ENCODE results near the gene TACR2.

TACR2 gene

DNA sequence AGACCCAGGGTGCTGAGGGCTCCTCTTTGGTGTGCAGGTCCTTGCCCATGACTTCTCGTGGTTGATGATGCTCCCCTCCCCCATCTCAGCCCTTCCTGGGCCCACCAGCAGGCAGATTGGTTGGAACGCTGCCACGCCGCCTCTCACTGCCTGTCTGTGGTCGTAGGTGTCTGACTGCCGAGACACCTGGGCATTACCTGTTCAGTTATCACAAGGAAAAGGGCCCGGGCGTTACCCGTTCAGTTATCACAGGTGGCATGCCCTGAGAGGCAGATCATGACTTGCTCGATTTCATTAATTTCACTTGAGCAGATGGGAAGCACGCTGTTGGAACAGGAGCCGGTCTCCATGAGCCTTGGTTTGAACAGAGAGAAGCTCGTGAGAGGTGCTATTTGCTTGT, 42.5 kb downstream of the TACR2 start:
- Histone ChIP-seq H3K9me3 (ENCODE audit: insufficient read depth, low read length) (no peaks in the 10 kb centered on the region), H3K27me3 (ENCODE audit: low read length) (no peaks in the 10 kb centered on the region), H3K4me2 (ENCODE audit: low read depth, low read length, poor library complexity, severe bottlenecking) (no peak overlapping the region), H3K27ac (ENCODE audit: low read depth, low read length) (no peak overlapping the region), H2AFZ (ENCODE audit: low read depth, low read length, severe bottlenecking) (no peak overlapping the region), H4K20me1 (ENCODE audit: low read depth, low read length) (no peaks in the 10 kb centered on the region), H3K4me3 (ENCODE audit: insufficient read depth, low read length, poor library complexity, severe bottlenecking) (no peak overlapping the region), H3K9me2 (replicated peaks; ENCODE audit: insufficient read depth, low read length) (no peaks in the 10 kb centered on the region), H3F3A (ENCODE audit: insufficient read depth) (no peaks in the 10 kb centered on the region), H3K36me3 (ENCODE audit: low read length) (peaks cover 6% of the 10 kb centered on the region), H3K9ac (ENCODE audit: low read length) (no peak overlapping the region), H3K79me2 (ENCODE audit: insufficient read depth, low read length) (no peaks in the 10 kb centered on the region)
- TF ChIP-seq CTCF (IDR thresholded peaks at IDR 0.05; ENCODE audit: insufficient read depth, low read length, poor library complexity, severe bottlenecking), result no peak
- no peak for TF ChIP-seq EZH2phosphoT487 (conservative IDR thresholded peaks at IDR 0.05; ENCODE audit: low read length)

- no peaks in the 10 kb centered on the region for H3K9me3 ChIP-seq (ENCODE audit: insufficient read depth, low read length)
- no peaks in the 10 kb centered on the region for H3K79me2 ChIP-seq (ENCODE audit: insufficient read depth, low read length)
- H3K27me3 ChIP-seq (ENCODE audit: low read length), result no peaks in the 10 kb centered on the region
- no peak overlapping the region for H3K4me3 ChIP-seq (ENCODE audit: insufficient read depth, low read length, poor library complexity, severe bottlenecking)
- H3K9ac ChIP-seq (ENCODE audit: low read length), result no peak overlapping the region
- H3K36me3 ChIP-seq (ENCODE audit: low read length), result peaks cover 4% of the 10 kb centered on the region; the same call in 1 of the 2 replicates
- no peak overlapping the region for H2AFZ ChIP-seq (ENCODE audit: low read depth, low read length, severe bottlenecking)
- H3K27ac ChIP-seq (ENCODE audit: low read depth, low read length), result no peak overlapping the region
- TF ChIP-seq EZH2phosphoT487 (conservative IDR thresholded peaks at IDR 0.05; ENCODE audit: low read length), result no peak
- TF ChIP-seq CTCF (IDR thresholded peaks at IDR 0.05; ENCODE audit: insufficient read depth, low read length, poor library complexity, severe bottlenecking), result no peak
- H3F3A ChIP-seq (ENCODE audit: insufficient read depth), result no peaks in the 10 kb centered on the region
- H3K9me2 ChIP-seq (replicated peaks; ENCODE audit: insufficient read depth, low read length), result no peaks in the 10 kb centered on the region
- H4K20me1 ChIP-seq (ENCODE audit: low read depth, low read length), result no peaks in the 10 kb centered on the region
- no peak overlapping the region for H3K4me2 ChIP-seq (ENCODE audit: low read depth, low read length, poor library complexity, severe bottlenecking)
Measured at GRCh38 chr10:69372126-69372980, 44.4 kb downstream of the TACR2 start.

GRCh38 chr10:69367469-69367868, 49.2 kb downstream of the TACR2 start:
- no peaks in the 10 kb centered on the region for H3F3A ChIP-seq (ENCODE audit: insufficient read depth)
- H3K9ac ChIP-seq (ENCODE audit: low read length), result no peak overlapping the region
- no peaks in the 10 kb centered on the region for H3K79me2 ChIP-seq (ENCODE audit: insufficient read depth, low read length)
- H3K36me3 ChIP-seq (ENCODE audit: low read length), result peaks cover 4% of the 10 kb centered on the region; the same call in 1 of the 2 replicates
- H3K9me3 ChIP-seq (ENCODE audit: insufficient read depth, low read length), result no peaks in the 10 kb centered on the region
- no peak for TF ChIP-seq CTCF (IDR thresholded peaks at IDR 0.05; ENCODE audit: insufficient read depth, low read length, poor library complexity, severe bottlenecking)
- no peak for TF ChIP-seq EZH2phosphoT487 (conservative IDR thresholded peaks at IDR 0.05; ENCODE audit: low read length)
- H3K4me3 ChIP-seq (ENCODE audit: insufficient read depth, low read length, poor library complexity, severe bottlenecking), result no peak overlapping the region
- no peak overlapping the region for H3K27ac ChIP-seq (ENCODE audit: low read depth, low read length)
- no peak overlapping the region for H2AFZ ChIP-seq (ENCODE audit: low read depth, low read length, severe bottlenecking)
- no peak overlapping the region for H3K4me2 ChIP-seq (ENCODE audit: low read depth, low read length, poor library complexity, severe bottlenecking)
- no peaks in the 10 kb centered on the region for H3K9me2 ChIP-seq (replicated peaks; ENCODE audit: insufficient read depth, low read length)
- H3K27me3 ChIP-seq (ENCODE audit: low read length), result no peaks in the 10 kb centered on the region
- no peaks in the 10 kb centered on the region for H4K20me1 ChIP-seq (ENCODE audit: low read depth, low read length)

Measured in SU-DHL-6 (cell line).